Calu3 (cell line): Measurements from ENCODE around the gene MKRN1. TPM values are rescaled to one million over a fixed set of nuclear protein-coding genes. Genes with fewer than 3 reads are reported as not detected.
"Not testable (repeated sequence)": the region's sequence is repeated elsewhere in the genome, so short reads cannot be mapped to it uniquely, and the experiment has no call there.

ENCODE experiments used
- BruUV-seq: library from RNA; stranded (reverse); fragments of 400-500 nt; replicated peaks from 2 replicates; lab custom pipeline; 2021; lab: Mats Ljungman, UMichigan
- CTCF ChIA-PET: fragments of 300-600 bp; sonication (Branson Sonifier 250); formaldehyde crosslinking; loops from one replicate; lab custom pipeline; 2022; ENCODE audit warnings: antibody characterized with exemption; lab: Charles Lee
- DNase-seq: peaks from one replicate; pipeline ENCODE4 v3.0.0; 2022
- H3K27ac Mint-ChIP-seq: one replicate; pipeline ENCODE4 v1.8.0; 2022; ENCODE audit warnings: mixed read lengths; ENCODE audit not compliant: unreplicated experiment
- H3K27me3 Mint-ChIP-seq: one replicate; pipeline ENCODE4 v1.8.0; 2022; ENCODE audit warnings: mixed read lengths; ENCODE audit not compliant: unreplicated experiment
- H3K36me3 Mint-ChIP-seq: one replicate; pipeline ENCODE4 v1.8.0; 2022; ENCODE audit warnings: mild to moderate bottlenecking, moderate library complexity, mixed read lengths; ENCODE audit not compliant: insufficient read depth, unreplicated experiment
- H3K4me1 Mint-ChIP-seq: one replicate; pipeline ENCODE4 v1.8.0; 2022; ENCODE audit warnings: mild to moderate bottlenecking, low read depth, mixed read lengths; ENCODE audit not compliant: unreplicated experiment
- H3K4me3 Mint-ChIP-seq: one replicate; pipeline ENCODE4 v1.8.0; 2022; ENCODE audit warnings: mild to moderate bottlenecking, low read depth, moderate library complexity, mixed read lengths; ENCODE audit not compliant: unreplicated experiment
- H3K9me3 Mint-ChIP-seq: one replicate; pipeline ENCODE4 v1.8.0; 2022; ENCODE audit warnings: low read depth, mixed read lengths; ENCODE audit not compliant: unreplicated experiment
- intact Hi-C: fragments of 100-400 bp; cut with micrococcal nuclease; formaldehyde crosslinking; loops from one replicate; pipeline ENCODE4 v1.10.0; 2022; ENCODE audit not compliant: unreplicated experiment
- total RNA-seq: library from RNA; stranded (reverse); gene quantifications from 2 replicates; pipeline ENCODE4 v1.2.3, GENCODE V29; 2022
- TF ChIP-seq, protein P1 (sequence below): fragments of 200-600 bp; IDR thresholded peaks from one replicate; pipeline ENCODE4 v1.8.0; 2022; ENCODE audit warnings: antibody characterized with exemption; ENCODE audit not compliant: unreplicated experiment

Gene MKRN1
- total RNA-seq, 1 experiment from 2014 or later = 85.3 TPM

DNA sequence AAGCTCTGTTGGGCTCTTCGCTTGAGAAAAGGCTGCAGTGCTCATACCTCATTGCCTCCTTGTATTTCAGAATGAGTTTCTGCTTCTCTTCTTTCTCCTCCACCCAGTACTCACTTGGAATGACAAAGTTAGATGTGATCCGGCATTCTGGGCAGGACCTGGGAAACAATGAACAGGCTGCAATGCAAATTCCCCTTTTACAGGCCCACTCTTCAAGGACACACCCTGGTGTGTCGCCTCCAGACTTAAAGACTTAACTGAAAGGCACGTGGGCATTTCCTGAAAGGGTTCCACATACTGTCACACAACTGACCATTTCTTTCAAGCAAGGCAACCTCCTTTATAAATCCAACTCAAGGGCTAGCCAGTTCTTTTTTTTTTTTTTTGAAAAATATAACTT is 23.6 kb downstream of the MKRN1 start:
- no peaks in the 10 kb centered on the region for H3K4me1 Mint-ChIP-seq
- no TSS peak for BruUV-seq

GRCh38 chr7:140454657-140455015 is 24.7 kb downstream of the MKRN1 start:
- Mint-ChIP-seq H3K4me3 (no peak overlapping the region), H3K36me3 (peaks cover 38% of the 10 kb centered on the region), H3K27ac (no peak overlapping the region), H3K27me3 (no peaks in the 10 kb centered on the region), H3K4me1 (no peaks in the 10 kb centered on the region), H3K9me3 (no peaks in the 10 kb centered on the region)
- no peak for DNase-seq
- TF ChIP-seq, protein P1, sequence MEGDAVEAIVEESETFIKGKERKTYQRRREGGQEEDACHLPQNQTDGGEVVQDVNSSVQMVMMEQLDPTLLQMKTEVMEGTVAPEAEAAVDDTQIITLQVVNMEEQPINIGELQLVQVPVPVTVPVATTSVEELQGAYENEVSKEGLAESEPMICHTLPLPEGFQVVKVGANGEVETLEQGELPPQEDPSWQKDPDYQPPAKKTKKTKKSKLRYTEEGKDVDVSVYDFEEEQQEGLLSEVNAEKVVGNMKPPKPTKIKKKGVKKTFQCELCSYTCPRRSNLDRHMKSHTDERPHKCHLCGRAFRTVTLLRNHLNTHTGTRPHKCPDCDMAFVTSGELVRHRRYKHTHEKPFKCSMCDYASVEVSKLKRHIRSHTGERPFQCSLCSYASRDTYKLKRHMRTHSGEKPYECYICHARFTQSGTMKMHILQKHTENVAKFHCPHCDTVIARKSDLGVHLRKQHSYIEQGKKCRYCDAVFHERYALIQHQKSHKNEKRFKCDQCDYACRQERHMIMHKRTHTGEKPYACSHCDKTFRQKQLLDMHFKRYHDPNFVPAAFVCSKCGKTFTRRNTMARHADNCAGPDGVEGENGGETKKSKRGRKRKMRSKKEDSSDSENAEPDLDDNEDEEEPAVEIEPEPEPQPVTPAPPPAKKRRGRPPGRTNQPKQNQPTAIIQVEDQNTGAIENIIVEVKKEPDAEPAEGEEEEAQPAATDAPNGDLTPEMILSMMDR = no peak
- intact Hi-C loops = no loop called here
- no TSS peak for BruUV-seq
- CTCF ChIA-PET = interaction anchor here (1.6 kb wide), 1 partner anchor 43 kb away, joined by 5 read pairs; no protein-coding TSS in a partner anchor

More for the DNA sequence above, 23.6 kb downstream of the MKRN1 start:
- intact Hi-C loops = no loop called here
- H3K27me3 Mint-ChIP-seq = no peaks in the 10 kb centered on the region
- H3K27ac Mint-ChIP-seq = no peak overlapping the region
- CTCF ChIA-PET = interaction anchor here (1.1 kb wide), 1 partner anchor 13 kb away, joined by 3 read pairs; no protein-coding TSS in a partner anchor
- DNase-seq = no peak
- H3K36me3 Mint-ChIP-seq = peaks cover 39% of the 10 kb centered on the region
- TF ChIP-seq, protein P1 = no peak
- no peaks in the 10 kb centered on the region for H3K9me3 Mint-ChIP-seq
- no peak overlapping the region for H3K4me3 Mint-ChIP-seq

DNA sequence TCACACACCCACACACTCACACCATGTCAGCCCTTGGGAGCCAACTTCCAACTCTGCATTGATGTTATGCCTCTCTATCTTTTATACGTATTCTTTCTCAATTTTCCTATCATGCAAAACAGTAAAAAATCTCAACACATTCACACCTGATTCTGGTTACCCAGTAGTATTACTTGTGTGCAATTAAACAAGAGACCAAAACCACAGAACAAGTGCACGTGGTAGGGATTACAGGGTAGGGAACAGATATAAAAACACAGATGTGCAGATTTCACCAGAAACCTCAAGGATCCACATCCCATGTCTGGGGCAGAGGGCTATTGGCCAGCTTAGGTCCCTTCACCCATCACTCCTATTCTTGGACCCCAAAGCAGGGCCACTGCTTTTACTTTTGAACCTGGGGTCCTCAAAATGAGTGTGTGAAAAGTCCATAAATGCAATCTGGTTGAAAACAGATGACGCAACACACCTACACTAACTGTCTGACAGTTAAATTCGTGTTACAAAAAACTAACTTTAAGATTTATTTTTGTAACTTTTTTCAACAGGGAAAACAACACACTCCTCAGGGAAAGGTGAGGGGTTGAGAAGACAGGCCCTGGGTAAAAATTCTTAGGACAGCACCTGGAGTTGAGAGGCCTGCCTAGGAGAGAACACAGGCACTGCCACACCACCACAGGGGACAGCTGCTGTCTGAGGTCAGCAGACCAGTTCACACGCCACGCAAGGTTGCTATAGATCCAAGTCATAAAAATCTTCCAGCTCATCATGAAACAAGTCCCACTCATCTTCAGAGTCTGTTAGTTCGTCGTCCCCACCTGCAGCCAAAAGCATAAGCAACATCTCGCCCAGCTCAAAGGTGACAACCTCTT is 25.3 kb downstream of the MKRN1 start:
- H3K27me3 Mint-ChIP-seq, H3K4me1 Mint-ChIP-seq, DNase-seq, H3K9me3 Mint-ChIP-seq, intact Hi-C loops, H3K4me3 Mint-ChIP-seq, H3K27ac Mint-ChIP-seq: not testable (repeated sequence)
- CTCF ChIA-PET = interaction anchor here (1.6 kb wide), 1 partner anchor 43 kb away, joined by 5 read pairs; no protein-coding TSS in a partner anchor
- peaks cover 36% of the 10 kb centered on the region for H3K36me3 Mint-ChIP-seq
- TSS peak; percentile 37 for BruUV-seq

- Mint-ChIP-seq H3K27me3 (no peaks in the 10 kb centered on the region), H3K4me3 (no peak overlapping the region), H3K9me3 (no peaks in the 10 kb centered on the region), H3K36me3 (peaks cover 31% of the 10 kb centered on the region), H3K27ac (no peak overlapping the region), H3K4me1 (no peaks in the 10 kb centered on the region)
- intact Hi-C loops = no loop called here
- DNase-seq = no peak
- TF ChIP-seq, protein P1 = no peak
- no TSS peak for BruUV-seq
- CTCF ChIA-PET = interaction anchor here (1.6 kb wide), 1 partner anchor 42 kb away, joined by 5 read pairs; no protein-coding TSS in a partner anchor
These were observed 26.0 kb downstream of the MKRN1 start for GRCh38 chr7:140453273-140453672.
